SK-N-SH (cell line): ENCODE data around the gene DNMT3B. TPM values are rescaled to one million over a fixed set of nuclear protein-coding genes. Genes with fewer than 3 reads are reported as not detected.

Source experiments
- CTCF ChIA-PET: fragments of 300-600, 350-600 bp; formaldehyde crosslinking; extraction: SDS; loops from one replicate; lab custom pipeline; 2021; lab: Yijun Ruan, JAX
- POLR2A ChIA-PET: fragments of 350-600 bp; sonication (Branson Sonifier 250); formaldehyde crosslinking; extraction: SDS; loops from one replicate; lab custom pipeline; 2020; ENCODE audit warnings: antibody characterized with exemption, inconsistent platforms; lab: Yijun Ruan, JAX
- DNase-seq: peaks from one replicate; pipeline ENCODE4 v3.0.0; 2012
- H2AFZ ChIP-seq: fragments of 200-600 bp; sonication (generic); 2 replicates; pipeline ENCODE4 v1.8.1; 2016; ENCODE audit warnings: antibody characterized with exemption, mild to moderate bottlenecking, low read depth
- H3F3A ChIP-seq: fragments of 200-600 bp; sonication (generic); replicated peaks from 2 replicates; pipeline ENCODE3; 2016; ENCODE audit warnings: antibody characterized with exemption, mild to moderate bottlenecking; ENCODE audit not compliant: insufficient read depth
- H3K27ac ChIP-seq, 2 experiments: fragments of 200-500 bp in 1 of 2; fragments of 200-600 bp in 1 of 2; sonication (Bioruptor generic) in 1 of 2; sonication (generic), shearing (Covaris generic) in 1 of 2; 2 replicates each; pipeline versions ENCODE4 v1.5.1 to v1.6.1; 2014 to 2016; ENCODE audit warnings: low read depth in 2 of 2, inconsistent platforms in 1 of 2, low read length in 1 of 2, mild to moderate bottlenecking in 1 of 2, mixed read lengths in 1 of 2
- H3K27me3 ChIP-seq: fragments of 200-600 bp; sonication (generic), shearing (Covaris generic); 2 replicates; pipeline ENCODE4 v1.6.1; 2016; ENCODE audit warnings: mixed run types; ENCODE audit not compliant: insufficient read depth
- H3K36me3 ChIP-seq, 2 experiments: fragments of 200-500 bp in 1 of 2; fragments of 200-600 bp in 1 of 2; sonication (Bioruptor generic) in 1 of 2; sonication (generic) in 1 of 2; replicated peaks in 1 of 2; 2 replicates each; pipeline versions ENCODE3 to v1.5.1; 2014 to 2016; ENCODE audit warnings: low read length in 1 of 2, mild to moderate bottlenecking in 1 of 2; ENCODE audit not compliant: insufficient read depth in 2 of 2, control insufficient read depth in 1 of 2
- H3K4me1 ChIP-seq, 2 experiments: fragments of 200-500 bp in 1 of 2; fragments of 200-600 bp in 1 of 2; sonication (Bioruptor generic) in 1 of 2; sonication (generic), shearing (Covaris generic) in 1 of 2; 2 replicates each; pipeline versions ENCODE4 v1.5.1 to v1.6.1; 2014 to 2016; ENCODE audit warnings: low read depth in 1 of 2, low read length in 1 of 2, mixed run types in 1 of 2; ENCODE audit not compliant: insufficient read depth in 2 of 2, control insufficient read depth in 1 of 2
- H3K4me2 ChIP-seq: fragments of 200-600 bp; sonication (generic), shearing (Covaris generic); 2 replicates; pipeline ENCODE4 v1.6.1; 2017; ENCODE audit warnings: mixed run types
- H3K4me3 ChIP-seq, 2 experiments: fragments of 200-500 bp in 1 of 2; fragments of 200-600 bp in 1 of 2; sonication (Bioruptor generic) in 1 of 2; sonication (generic), shearing (Covaris generic) in 1 of 2; 2 replicates each; pipeline versions ENCODE4 v1.5.1 to v1.8.1; 2014 to 2016; ENCODE audit warnings: low read depth in 2 of 2, inconsistent platforms in 1 of 2, low read length in 1 of 2, mild to moderate bottlenecking in 1 of 2, mixed read lengths in 1 of 2, moderate library complexity in 1 of 2
- H3K79me2 ChIP-seq: fragments of 200-600 bp; sonication (generic); 2 replicates; pipeline ENCODE4 v1.8.1; 2017; ENCODE audit warnings: mild to moderate bottlenecking; ENCODE audit not compliant: insufficient read depth
- H3K9ac ChIP-seq: fragments of 200-600 bp; sonication (generic); 2 replicates; pipeline ENCODE4 v1.6.1; 2017; ENCODE audit warnings: mixed run types
- H3K9me2 ChIP-seq: fragments of 200-600 bp; sonication (generic); 2 replicates; pipeline ENCODE4 v1.6.1; 2017; ENCODE audit warnings: mixed run types
- H3K9me3 ChIP-seq: fragments of 200-600 bp; sonication (generic); 2 replicates; pipeline ENCODE4 v1.6.1; 2017; ENCODE audit warnings: mixed run types, mild to moderate bottlenecking, moderate library complexity
- H4K20me1 ChIP-seq: fragments of 200-600 bp; sonication (generic); 2 replicates; pipeline ENCODE4 v1.6.1; 2017; ENCODE audit warnings: mild to moderate bottlenecking, mixed run types; ENCODE audit not compliant: insufficient read depth
- FOSL2 ChIP-seq: IDR thresholded peaks from 2 replicates; pipeline ENCODE4 v1.4.0; 2012; ENCODE audit warnings: low read depth, mild to moderate bottlenecking, moderate library complexity, borderline replicate concordance
- RFX5 ChIP-seq: IDR thresholded peaks from 2 replicates; pipeline ENCODE4 v1.6.1; 2012; ENCODE audit warnings: mild to moderate bottlenecking, improper control_type of control experiment, low read length
- YY1 ChIP-seq: IDR thresholded peaks from 2 replicates; pipeline ENCODE4 v1.4.0; 2012; ENCODE audit warnings: low read depth, mild to moderate bottlenecking
- WGBS: methylation state at CpG from one replicate; pipeline ENCODE4 v1.1.6; 2017; ENCODE audit warnings: low lambda C conversion rate; 5-methylcytosine and 5-hydroxymethylcytosine counted together
- polyA plus RNA-seq, 3 experiments: library from polyadenylated mRNA; depleted of rRNA; stranded (reverse); fragments of >200 nt; gene quantifications; 2 replicates each; pipeline ENCODE4 v1.2.3, GENCODE V29; 2012
- TF ChIP-seq, protein P1 (sequence below): IDR thresholded peaks from 2 replicates; pipeline ENCODE4 v1.4.0; 2012; ENCODE audit warnings: low read depth, borderline replicate concordance
- TF ChIP-seq, protein P2 (sequence below): fragments of 150-350 bp; IDR thresholded peaks from 2 replicates; pipeline ENCODE4 v1.6.1; 2017; ENCODE audit warnings: antibody characterized with exemption, low read length, low read depth, borderline replicate concordance
- TF ChIP-seq, protein P3 (sequence below): IDR thresholded peaks from 2 replicates; pipeline ENCODE4 v1.6.1; 2012; ENCODE audit warnings: mild to moderate bottlenecking, low read depth, low read length, moderate library complexity
- TF ChIP-seq, protein P4 (sequence below): IDR thresholded peaks from 2 replicates; pipeline ENCODE4; 2012

The DNMT3B gene
- polyA plus RNA-seq, 1 of the 3 experiments (the other 2 are of a cell fraction): 2.2 TPM

DNA sequence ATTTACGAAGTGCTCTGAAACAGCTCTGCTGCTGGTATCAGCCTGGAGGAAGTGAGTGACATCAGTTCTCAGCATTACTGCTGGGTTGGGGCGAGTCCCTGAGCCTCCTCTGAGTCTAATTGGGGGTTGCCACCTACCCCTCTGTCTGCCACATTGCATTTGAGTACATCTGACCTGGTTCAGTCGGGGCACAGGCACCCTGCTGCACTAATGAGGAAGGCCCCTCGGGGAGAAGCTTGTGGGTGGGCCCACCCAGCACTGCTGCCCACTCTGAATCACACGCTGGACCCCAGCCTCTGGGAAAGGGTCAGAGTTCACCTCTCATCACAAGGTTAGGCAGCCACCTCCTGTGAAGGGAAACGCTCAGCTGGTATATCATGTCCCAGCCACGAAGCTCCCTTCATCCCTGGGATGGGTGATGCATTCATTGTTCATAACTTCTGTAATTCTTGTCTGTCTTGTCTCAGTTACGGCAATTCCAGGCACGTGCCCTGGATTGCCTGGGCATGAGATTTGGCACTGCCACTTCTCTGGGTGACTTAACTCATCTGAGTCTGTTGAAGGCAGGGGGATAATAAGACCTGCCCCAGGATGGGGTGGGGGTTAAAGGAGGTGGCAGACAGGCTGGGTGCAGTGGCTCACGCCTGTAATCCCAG is 13.3 kb downstream of the DNMT3B start:
- H3K4me3 ChIP-seq: no peak overlapping the region
- POLR2A ChIA-PET: no interaction called here
- WGBS: 89% methylated on average over 10 of the region's 10 CpGs
- H3F3A ChIP-seq: no peaks in the 10 kb centered on the region
- no peak for TF ChIP-seq YY1
- TF ChIP-seq, protein P1, sequence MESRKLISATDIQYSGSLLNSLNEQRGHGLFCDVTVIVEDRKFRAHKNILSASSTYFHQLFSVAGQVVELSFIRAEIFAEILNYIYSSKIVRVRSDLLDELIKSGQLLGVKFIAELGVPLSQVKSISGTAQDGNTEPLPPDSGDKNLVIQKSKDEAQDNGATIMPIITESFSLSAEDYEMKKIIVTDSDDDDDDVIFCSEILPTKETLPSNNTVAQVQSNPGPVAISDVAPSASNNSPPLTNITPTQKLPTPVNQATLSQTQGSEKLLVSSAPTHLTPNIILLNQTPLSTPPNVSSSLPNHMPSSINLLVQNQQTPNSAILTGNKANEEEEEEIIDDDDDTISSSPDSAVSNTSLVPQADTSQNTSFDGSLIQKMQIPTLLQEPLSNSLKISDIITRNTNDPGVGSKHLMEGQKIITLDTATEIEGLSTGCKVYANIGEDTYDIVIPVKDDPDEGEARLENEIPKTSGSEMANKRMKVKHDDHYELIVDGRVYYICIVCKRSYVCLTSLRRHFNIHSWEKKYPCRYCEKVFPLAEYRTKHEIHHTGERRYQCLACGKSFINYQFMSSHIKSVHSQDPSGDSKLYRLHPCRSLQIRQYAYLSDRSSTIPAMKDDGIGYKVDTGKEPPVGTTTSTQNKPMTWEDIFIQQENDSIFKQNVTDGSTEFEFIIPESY: no peak
- TF ChIP-seq, protein P2, sequence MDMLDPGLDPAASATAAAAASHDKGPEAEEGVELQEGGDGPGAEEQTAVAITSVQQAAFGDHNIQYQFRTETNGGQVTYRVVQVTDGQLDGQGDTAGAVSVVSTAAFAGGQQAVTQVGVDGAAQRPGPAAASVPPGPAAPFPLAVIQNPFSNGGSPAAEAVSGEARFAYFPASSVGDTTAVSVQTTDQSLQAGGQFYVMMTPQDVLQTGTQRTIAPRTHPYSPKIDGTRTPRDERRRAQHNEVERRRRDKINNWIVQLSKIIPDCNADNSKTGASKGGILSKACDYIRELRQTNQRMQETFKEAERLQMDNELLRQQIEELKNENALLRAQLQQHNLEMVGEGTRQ: no peak
- TF ChIP-seq, protein P3, sequence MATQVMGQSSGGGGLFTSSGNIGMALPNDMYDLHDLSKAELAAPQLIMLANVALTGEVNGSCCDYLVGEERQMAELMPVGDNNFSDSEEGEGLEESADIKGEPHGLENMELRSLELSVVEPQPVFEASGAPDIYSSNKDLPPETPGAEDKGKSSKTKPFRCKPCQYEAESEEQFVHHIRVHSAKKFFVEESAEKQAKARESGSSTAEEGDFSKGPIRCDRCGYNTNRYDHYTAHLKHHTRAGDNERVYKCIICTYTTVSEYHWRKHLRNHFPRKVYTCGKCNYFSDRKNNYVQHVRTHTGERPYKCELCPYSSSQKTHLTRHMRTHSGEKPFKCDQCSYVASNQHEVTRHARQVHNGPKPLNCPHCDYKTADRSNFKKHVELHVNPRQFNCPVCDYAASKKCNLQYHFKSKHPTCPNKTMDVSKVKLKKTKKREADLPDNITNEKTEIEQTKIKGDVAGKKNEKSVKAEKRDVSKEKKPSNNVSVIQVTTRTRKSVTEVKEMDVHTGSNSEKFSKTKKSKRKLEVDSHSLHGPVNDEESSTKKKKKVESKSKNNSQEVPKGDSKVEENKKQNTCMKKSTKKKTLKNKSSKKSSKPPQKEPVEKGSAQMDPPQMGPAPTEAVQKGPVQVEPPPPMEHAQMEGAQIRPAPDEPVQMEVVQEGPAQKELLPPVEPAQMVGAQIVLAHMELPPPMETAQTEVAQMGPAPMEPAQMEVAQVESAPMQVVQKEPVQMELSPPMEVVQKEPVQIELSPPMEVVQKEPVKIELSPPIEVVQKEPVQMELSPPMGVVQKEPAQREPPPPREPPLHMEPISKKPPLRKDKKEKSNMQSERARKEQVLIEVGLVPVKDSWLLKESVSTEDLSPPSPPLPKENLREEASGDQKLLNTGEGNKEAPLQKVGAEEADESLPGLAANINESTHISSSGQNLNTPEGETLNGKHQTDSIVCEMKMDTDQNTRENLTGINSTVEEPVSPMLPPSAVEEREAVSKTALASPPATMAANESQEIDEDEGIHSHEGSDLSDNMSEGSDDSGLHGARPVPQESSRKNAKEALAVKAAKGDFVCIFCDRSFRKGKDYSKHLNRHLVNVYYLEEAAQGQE: no peak
- TF ChIP-seq, all 33 proteins: peak for 0
- Histone ChIP-seq H3K4me2 (no peak overlapping the region), H3K27ac (no peak overlapping the region), H3K9ac (no peak overlapping the region), H3K4me1 (peaks cover 0 to 16% of the 10 kb centered on the region in 2 experiments; a peak in 3 of 4 replicates), H3K9me2 (no peaks in the 10 kb centered on the region), H4K20me1 (no peaks in the 10 kb centered on the region), H3K9me3 (no peaks in the 10 kb centered on the region), H2AFZ (no peak overlapping the region), H3K79me2 (peaks cover 7% of the 10 kb centered on the region; the same call in 1 of the 2 replicates), H3K36me3 (no peaks in the 10 kb centered on the region), H3K27me3 (no peaks in the 10 kb centered on the region)
- CTCF ChIA-PET: interaction anchor here (1.1 to 7.2 kb wide), 4 partner anchors 12 to 102 kb away, joined by 3 to 83 read pairs (median 4); partner anchors contain the start of gene C20orf203
- DNase-seq: no peak

DNA sequence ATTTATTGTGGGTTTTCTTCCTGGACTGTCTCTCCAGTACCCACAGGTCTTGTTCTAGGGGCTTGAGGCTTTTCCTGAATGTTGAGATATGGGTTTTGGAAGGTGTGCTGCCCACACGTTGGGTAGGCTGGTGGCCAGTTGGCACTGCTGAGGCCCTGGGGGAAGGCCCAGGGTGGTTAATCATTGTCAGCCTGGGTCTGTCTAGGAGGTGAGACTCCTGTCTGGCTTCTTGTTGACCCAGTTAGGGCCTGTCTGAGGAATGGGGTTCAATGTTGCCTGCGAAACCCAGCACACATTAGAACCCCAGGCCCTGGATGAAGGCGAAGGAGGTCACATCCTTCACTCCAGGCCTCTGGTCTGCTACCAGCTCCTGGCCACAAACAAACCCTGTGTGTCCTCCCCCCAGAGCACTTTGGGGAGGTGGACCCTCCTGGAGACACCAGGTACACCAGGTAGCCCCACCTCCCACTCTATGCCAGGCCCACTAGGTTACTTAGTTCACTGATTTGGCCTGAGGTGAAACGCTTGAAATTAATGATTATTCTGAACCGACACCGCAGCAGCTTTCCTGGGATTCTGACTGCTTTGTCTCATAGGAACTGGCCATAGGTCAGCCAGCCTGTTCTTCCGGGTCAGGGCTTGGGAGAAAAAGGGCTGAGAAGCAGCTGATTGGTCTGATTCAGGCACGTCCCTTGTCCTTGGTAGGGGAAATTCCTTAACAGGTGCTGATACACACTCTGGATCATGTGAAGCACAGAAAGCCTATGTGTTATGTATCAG is 15.2 kb downstream of the DNMT3B start:
- H3K4me2 ChIP-seq: no peak overlapping the region
- H3K79me2 ChIP-seq: peaks cover 7% of the 10 kb centered on the region; the same call in 1 of the 2 replicates
- H3K9ac ChIP-seq: no peak overlapping the region
- no peaks in the 10 kb centered on the region for H4K20me1 ChIP-seq
- H3K4me1 ChIP-seq: peaks cover 0 to 16% of the 10 kb centered on the region in 2 experiments; a peak in 3 of 4 replicates
- DNase-seq: no peak
- H2AFZ ChIP-seq: no peak overlapping the region
- H3K27me3 ChIP-seq: no peaks in the 10 kb centered on the region
- no peaks in the 10 kb centered on the region for H3K9me2 ChIP-seq
- TF ChIP-seq RFX5: no peak
- no peak for TF ChIP-seq FOSL2
- TF ChIP-seq, protein P4, sequence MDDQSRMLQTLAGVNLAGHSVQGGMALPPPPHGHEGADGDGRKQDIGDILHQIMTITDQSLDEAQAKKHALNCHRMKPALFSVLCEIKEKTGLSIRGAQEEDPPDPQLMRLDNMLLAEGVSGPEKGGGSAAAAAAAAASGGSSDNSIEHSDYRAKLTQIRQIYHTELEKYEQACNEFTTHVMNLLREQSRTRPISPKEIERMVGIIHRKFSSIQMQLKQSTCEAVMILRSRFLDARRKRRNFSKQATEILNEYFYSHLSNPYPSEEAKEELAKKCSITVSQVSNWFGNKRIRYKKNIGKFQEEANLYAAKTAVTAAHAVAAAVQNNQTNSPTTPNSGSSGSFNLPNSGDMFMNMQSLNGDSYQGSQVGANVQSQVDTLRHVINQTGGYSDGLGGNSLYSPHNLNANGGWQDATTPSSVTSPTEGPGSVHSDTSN: no peak
- TF ChIP-seq, protein P2: no peak
- TF ChIP-seq, all 33 proteins: peak for 0
- Histone ChIP-seq H3K36me3 (no peaks in the 10 kb centered on the region), H3K9me3 (no peaks in the 10 kb centered on the region), H3K27ac (peak overlapping the region in 1 of 2 experiments; percentile 4; a peak in 1 of 4 replicates), H3K4me3 (no peak overlapping the region), H3F3A (no peaks in the 10 kb centered on the region)
- CTCF ChIA-PET: interaction anchor here (0.6 to 7.2 kb wide), 16 partner anchors 12 to 1631 kb away, joined by 3 to 101 read pairs (median 5); partner anchors contain the start of genes C20orf203 and DNMT3B
- WGBS: 89% methylated on average over 6 of the region's 8 CpGs
- POLR2A ChIA-PET: interaction anchor here (0.8 to 1.1 kb wide), 4 partner anchors 35 to 256 kb away, joined by 3 to 6 read pairs (median 3); partner anchors contain the start of genes C20orf203 and COMMD7
